GM12872 (cell line): Measurements from ENCODE around the gene MESD.

Experiments
- TF ChIP-seq, protein P1 (sequence below): IDR thresholded peaks from 3 replicates; pipeline ENCODE4 v1.5.1; 2011; ENCODE audit warnings: low read depth, mild to moderate bottlenecking, low read length, moderate library complexity; ENCODE audit not compliant: insufficient read depth

The MESD gene

DNA sequence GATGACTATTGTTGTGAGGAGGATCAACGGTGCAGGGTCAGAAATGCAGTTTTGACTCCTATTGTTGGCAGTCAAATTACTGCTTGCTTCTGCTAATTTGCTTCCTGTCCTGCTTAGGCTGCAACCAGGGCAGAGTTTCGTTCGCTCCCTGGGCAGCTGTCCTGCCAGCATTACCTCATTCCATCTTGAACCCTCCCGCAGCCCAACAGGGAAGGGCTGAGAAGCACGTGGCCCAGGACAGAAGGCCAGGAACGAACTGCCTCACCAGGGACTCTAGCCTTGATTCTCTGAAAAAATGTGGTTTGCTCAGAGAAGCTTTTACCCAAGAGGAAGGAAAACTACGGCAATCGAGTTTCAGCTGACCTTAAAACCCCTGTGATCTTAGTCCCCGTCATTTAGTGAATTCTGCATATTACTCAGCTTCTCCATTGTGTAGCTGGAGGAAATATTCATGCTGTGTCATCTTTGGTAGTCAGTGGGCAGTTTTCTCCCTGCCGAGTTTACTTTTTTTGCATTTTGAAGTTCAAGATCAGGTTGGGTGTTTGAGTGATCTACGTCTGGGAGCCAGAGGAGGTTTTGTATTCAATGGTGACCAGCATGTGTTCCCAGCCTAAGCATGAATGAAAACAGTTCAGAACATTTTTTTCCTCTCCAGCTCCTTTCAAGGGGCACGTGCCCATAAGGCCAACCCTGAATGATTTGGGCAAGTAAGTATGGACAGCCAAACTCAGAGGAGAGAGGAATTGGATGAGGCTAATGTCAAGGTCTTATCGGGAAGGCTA, 34.1 kb upstream of the MESD start:
- TF ChIP-seq, protein P1, sequence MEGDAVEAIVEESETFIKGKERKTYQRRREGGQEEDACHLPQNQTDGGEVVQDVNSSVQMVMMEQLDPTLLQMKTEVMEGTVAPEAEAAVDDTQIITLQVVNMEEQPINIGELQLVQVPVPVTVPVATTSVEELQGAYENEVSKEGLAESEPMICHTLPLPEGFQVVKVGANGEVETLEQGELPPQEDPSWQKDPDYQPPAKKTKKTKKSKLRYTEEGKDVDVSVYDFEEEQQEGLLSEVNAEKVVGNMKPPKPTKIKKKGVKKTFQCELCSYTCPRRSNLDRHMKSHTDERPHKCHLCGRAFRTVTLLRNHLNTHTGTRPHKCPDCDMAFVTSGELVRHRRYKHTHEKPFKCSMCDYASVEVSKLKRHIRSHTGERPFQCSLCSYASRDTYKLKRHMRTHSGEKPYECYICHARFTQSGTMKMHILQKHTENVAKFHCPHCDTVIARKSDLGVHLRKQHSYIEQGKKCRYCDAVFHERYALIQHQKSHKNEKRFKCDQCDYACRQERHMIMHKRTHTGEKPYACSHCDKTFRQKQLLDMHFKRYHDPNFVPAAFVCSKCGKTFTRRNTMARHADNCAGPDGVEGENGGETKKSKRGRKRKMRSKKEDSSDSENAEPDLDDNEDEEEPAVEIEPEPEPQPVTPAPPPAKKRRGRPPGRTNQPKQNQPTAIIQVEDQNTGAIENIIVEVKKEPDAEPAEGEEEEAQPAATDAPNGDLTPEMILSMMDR = no peak

DNA sequence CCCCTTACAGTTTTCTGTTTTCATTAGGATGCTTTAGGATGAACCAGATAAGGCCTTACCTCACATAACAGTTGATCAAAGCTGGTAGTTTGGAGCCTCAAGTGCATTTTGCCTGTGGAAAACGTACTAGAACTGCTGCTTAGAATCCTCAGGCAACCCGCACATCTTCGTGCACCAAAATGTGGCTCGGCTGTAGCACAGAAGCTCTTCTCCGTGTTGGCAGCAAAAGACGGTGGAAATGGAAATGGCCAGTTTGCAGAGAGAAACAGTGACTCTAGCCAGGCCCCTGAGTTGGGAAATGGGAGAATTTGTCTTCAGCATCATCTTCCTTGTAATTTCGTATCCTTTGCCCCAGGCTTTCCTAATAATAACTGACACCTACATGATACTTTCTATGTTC, 31.7 kb upstream of the MESD start:
- TF ChIP-seq, protein P1 = no peak

DNA sequence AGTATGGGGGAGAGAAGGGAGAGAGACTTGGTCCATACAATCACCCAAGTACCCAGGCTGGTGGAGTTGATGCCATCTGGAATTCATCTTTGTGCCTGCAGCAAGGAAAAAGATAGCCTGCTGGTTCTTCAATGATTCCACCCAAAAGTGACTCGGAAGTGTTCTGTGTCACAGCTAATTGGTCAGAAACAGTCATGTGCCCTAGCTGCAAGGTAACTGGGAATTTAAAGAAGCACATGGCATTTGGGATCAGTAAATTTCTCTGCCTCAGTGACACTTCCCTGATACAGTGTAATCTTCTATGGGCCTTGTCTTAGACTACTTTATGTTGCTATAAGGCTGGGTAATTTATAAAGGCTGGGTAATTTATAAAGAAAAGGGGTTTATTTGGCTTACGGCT, 28.6 kb upstream of the MESD start:
- TF ChIP-seq, protein P1 = no peak

DNA sequence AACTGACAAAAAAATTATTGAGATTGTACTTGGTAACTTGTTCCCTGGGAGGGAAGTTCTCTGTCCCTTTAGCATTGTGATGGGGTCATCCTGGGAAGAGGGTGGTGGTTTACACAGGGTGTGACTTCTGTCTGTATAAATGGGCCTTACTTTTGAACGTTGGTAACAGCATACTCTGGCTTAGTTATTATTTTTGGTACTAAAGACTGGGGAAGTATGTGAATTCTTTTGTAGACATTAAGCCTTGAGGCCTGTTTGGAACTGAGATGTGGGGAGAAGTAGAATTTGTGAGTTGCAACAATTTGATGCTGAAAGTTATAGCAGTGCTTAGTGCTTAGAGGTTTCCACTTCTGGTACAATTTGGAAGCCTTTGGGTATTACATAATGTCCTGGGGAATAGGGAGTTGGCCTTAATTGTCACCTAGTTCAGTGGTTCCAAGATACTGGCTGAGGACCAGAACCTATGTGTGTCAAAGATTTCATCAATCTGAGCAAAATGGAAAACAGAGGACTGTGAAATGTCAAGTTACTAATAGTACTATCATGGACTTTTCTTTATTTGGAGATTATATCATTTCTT, 27.0 kb upstream of the MESD start:
- TF ChIP-seq, protein P1 = no peak

DNA sequence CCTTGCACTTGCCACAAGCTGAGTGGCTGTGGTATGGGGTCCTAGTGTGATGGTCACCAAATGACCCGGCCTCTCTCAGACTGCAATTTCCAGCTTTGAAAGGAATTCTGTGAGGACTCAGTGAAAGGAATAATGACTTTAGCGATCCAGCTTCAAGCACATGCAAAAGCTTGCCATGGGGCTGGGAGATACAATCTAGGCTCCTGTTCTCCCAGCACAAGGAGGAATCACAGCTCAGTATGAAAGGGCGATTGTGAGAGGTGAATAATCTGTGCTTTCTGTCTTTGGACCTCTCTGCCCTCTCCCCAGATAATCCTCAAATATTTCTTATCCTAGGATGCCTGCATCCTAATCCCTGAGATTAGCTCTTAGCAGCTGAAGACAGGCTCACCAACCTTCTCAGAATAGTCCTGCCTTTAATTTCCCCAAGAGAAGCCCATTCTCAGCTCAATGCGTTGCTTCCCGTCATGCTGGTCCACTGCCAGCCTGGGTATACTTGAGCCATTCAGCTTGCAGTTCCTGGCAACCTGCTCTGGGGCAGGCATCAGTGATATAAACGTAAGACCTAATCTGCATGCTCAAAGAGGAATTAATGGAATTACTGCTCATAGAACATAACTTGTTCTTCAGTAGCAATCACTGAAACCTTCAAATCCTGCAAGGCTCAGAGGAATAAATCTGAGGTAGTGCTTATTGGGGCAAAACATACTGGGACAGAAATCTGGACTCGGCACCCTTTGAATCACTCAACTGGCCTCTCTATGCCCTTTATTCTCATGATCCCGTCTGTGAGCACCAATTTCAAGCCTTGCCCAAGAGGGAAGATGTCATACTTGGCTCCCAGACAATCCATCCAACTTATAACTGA, 26.2 kb upstream of the MESD start:
- TF ChIP-seq, protein P1 = no peak

DNA sequence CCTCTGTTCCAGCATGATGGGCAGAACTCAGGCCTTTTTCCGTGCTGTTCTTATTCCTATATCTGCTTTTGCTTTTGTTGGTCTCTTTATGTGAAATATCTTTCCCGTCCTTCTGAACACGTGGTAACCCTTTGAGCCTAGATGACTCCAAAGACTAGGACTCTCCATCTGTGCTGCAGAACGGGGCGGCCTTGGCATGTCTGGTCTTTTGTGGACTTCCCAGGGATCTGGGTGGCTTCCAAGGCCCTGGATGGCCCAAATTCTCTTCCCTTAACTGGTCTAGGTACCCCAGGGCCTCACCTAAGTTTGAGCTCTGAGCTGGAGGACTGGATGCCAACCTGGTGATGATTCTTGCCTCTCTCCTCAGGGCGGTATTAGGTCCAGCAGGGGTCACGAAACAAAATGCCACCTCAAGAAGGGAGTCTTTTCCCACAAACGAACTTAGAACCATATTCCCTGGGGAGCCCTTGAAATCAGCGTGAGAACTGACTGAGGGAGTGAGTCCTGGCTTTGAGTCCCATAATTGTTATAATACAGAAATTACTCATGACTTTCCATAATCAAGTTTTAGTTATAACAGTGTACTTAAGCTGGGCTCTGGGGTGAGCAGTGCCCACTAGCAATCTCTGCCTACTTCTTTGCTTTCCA, 25.0 kb upstream of the MESD start:
- TF ChIP-seq, protein P1 = no peak
